ENCODE results near the gene TBX2.
"Not testable (repeated sequence)": the region's sequence is repeated elsewhere in the genome, so short reads cannot be mapped to it uniquely, and the experiment has no call there.

Gene TBX2

GRCh38 chr17:61423967-61424649 is 24.5 kb downstream of the TBX2 start:
- H3K4me1 ChIP-seq, result no peaks in the 10 kb centered on the region
- no peak overlapping the region for H3K4me3 ChIP-seq
- H3K36me3 ChIP-seq (replicated peaks), result no peaks in the 10 kb centered on the region
- no peaks in the 10 kb centered on the region for H3K27me3 ChIP-seq (ENCODE audit: low read depth)
- no peaks in the 10 kb centered on the region for H3K9me3 ChIP-seq
- in situ Hi-C loops (cut with MboI; ENCODE audit: low sequenced_read_pairs), result no loop called here
- no peak for DNase-seq (ENCODE audit: low spot score in 2 of 2)

- H3K36me3 ChIP-seq (replicated peaks), result no peaks in the 10 kb centered on the region
- in situ Hi-C loops (cut with MboI; ENCODE audit: low sequenced_read_pairs), result no loop called here
- H3K4me1 ChIP-seq, result no peaks in the 10 kb centered on the region
- H3K9me3 ChIP-seq, result no peaks in the 10 kb centered on the region
- no peak overlapping the region for H3K4me3 ChIP-seq
- H3K27me3 ChIP-seq (ENCODE audit: low read depth), result no peaks in the 10 kb centered on the region
- DNase-seq (ENCODE audit: low spot score in 2 of 2), result peak in 1 of 2 experiments; percentile 50
Observed at GRCh38 chr17:61425682-61426481, 26.2 kb downstream of the TBX2 start.

- H3K9me3 ChIP-seq, result no peaks in the 10 kb centered on the region
- no peaks in the 10 kb centered on the region for H3K36me3 ChIP-seq (replicated peaks)
- no peak for DNase-seq (ENCODE audit: low spot score in 2 of 2)
- no peaks in the 10 kb centered on the region for H3K27me3 ChIP-seq (ENCODE audit: low read depth)
- no peak overlapping the region for H3K4me3 ChIP-seq
- in situ Hi-C loops (cut with MboI; ENCODE audit: low sequenced_read_pairs), result no loop called here
- H3K4me1 ChIP-seq, result peaks cover 6% of the 10 kb centered on the region
Observed at GRCh38 chr17:61426482-61427304, 27.1 kb downstream of the TBX2 start.

GRCh38 chr17:61427567-61427966 is 27.9 kb downstream of the TBX2 start:
- H3K4me3 ChIP-seq, result no peak overlapping the region
- H3K36me3 ChIP-seq (replicated peaks), result no peaks in the 10 kb centered on the region
- in situ Hi-C loops (cut with MboI; ENCODE audit: low sequenced_read_pairs), result no loop called here
- no peaks in the 10 kb centered on the region for H3K9me3 ChIP-seq
- H3K4me1 ChIP-seq, result peaks cover 9% of the 10 kb centered on the region
- DNase-seq (ENCODE audit: low spot score in 2 of 2), result no peak
- no peaks in the 10 kb centered on the region for H3K27me3 ChIP-seq (ENCODE audit: low read depth)

GRCh38 chr17:61429274-61429673 is 29.6 kb downstream of the TBX2 start:
- DNase-seq (ENCODE audit: low spot score in 2 of 2), result no peak
- peaks cover 9% of the 10 kb centered on the region for H3K4me1 ChIP-seq
- in situ Hi-C loops (cut with MboI; ENCODE audit: low sequenced_read_pairs), result no loop called here

GRCh38 chr17:61429831-61430230 is 30.2 kb downstream of the TBX2 start:
- H3K27me3 ChIP-seq (ENCODE audit: low read depth); H3K9me3 ChIP-seq; H3K36me3 ChIP-seq (replicated peaks); in situ Hi-C loops (cut with MboI; ENCODE audit: low sequenced_read_pairs); DNase-seq (ENCODE audit: low spot score in 2 of 2); H3K4me1 ChIP-seq; H3K4me3 ChIP-seq: not testable (repeated sequence)

More at GRCh38 chr17:61429274-61429673, 29.6 kb downstream of the TBX2 start:
- no peaks in the 10 kb centered on the region for H3K36me3 ChIP-seq (replicated peaks)
- no peaks in the 10 kb centered on the region for H3K9me3 ChIP-seq
- no peaks in the 10 kb centered on the region for H3K27me3 ChIP-seq (ENCODE audit: low read depth)
- H3K4me3 ChIP-seq, result no peak overlapping the region

- in situ Hi-C loops (cut with MboI; ENCODE audit: low sequenced_read_pairs), result no loop called here
- no peaks in the 10 kb centered on the region for H3K36me3 ChIP-seq (replicated peaks)
- no peaks in the 10 kb centered on the region for H3K9me3 ChIP-seq
Observed at GRCh38 chr17:61431594-61432311, 32.1 kb downstream of the TBX2 start.

GRCh38 chr17:61436273-61436672 is 36.6 kb downstream of the TBX2 start:
- H3K36me3 ChIP-seq (replicated peaks), result no peaks in the 10 kb centered on the region
- H3K4me1 ChIP-seq, result peaks cover 8% of the 10 kb centered on the region
- H3K9me3 ChIP-seq, result 0 out of 2 replicates have a peak, but pooled peaks cover 4% of the 10 kb centered on the region
- in situ Hi-C loops (cut with MboI; ENCODE audit: low sequenced_read_pairs), result no loop called here
- H3K27me3 ChIP-seq (ENCODE audit: low read depth), result no peaks in the 10 kb centered on the region
- H3K4me3 ChIP-seq, result no peak overlapping the region
- no peak for DNase-seq (ENCODE audit: low spot score in 2 of 2)

More at GRCh38 chr17:61431594-61432311, 32.1 kb downstream of the TBX2 start:
- H3K27me3 ChIP-seq (ENCODE audit: low read depth), result no peaks in the 10 kb centered on the region
- H3K4me1 ChIP-seq, result peaks cover 9% of the 10 kb centered on the region
- peak in 1 of 2 experiments; percentile 18 for DNase-seq (ENCODE audit: low spot score in 2 of 2)
- no peak overlapping the region for H3K4me3 ChIP-seq

- H3K27me3 ChIP-seq (ENCODE audit: low read depth), result no peaks in the 10 kb centered on the region
- no peak for DNase-seq (ENCODE audit: low spot score in 2 of 2)
- in situ Hi-C loops (cut with MboI; ENCODE audit: low sequenced_read_pairs), result no loop called here
- no peaks in the 10 kb centered on the region for H3K36me3 ChIP-seq (replicated peaks)
- no peak overlapping the region for H3K4me3 ChIP-seq
- no peaks in the 10 kb centered on the region for H3K4me1 ChIP-seq
- 0 out of 2 replicates have a peak, but pooled peaks cover 4% of the 10 kb centered on the region for H3K9me3 ChIP-seq
Observed at GRCh38 chr17:61436995-61437704, 37.5 kb downstream of the TBX2 start.

- Histone ChIP-seq H3K9me3 (0 out of 2 replicates have a peak, but pooled peaks cover 4% of the 10 kb centered on the region), H3K4me1 (peaks cover 4% of the 10 kb centered on the region; the same call in 1 of the 2 replicates), H3K36me3 (replicated peaks) (no peaks in the 10 kb centered on the region), H3K4me3 (no peak overlapping the region), H3K27me3 (ENCODE audit: low read depth) (no peaks in the 10 kb centered on the region)
- in situ Hi-C loops (cut with MboI; ENCODE audit: low sequenced_read_pairs), result no loop called here
- DNase-seq (ENCODE audit: low spot score in 2 of 2), result no peak
Observed at GRCh38 chr17:61440697-61441096, 41.1 kb downstream of the TBX2 start.

- DNase-seq (ENCODE audit: low spot score in 2 of 2); H3K4me1 ChIP-seq; H3K36me3 ChIP-seq (replicated peaks); H3K4me3 ChIP-seq; H3K9me3 ChIP-seq; in situ Hi-C loops (cut with MboI; ENCODE audit: low sequenced_read_pairs); H3K27me3 ChIP-seq (ENCODE audit: low read depth): not testable (repeated sequence)
Observed at GRCh38 chr17:61441507-61441906, 41.9 kb downstream of the TBX2 start.

GRCh38 chr17:61442136-61442775 is 42.6 kb downstream of the TBX2 start:
- H3K36me3 ChIP-seq (replicated peaks), result no peaks in the 10 kb centered on the region
- H3K27me3 ChIP-seq (ENCODE audit: low read depth), result no peaks in the 10 kb centered on the region
- H3K4me1 ChIP-seq, result peaks cover 4% of the 10 kb centered on the region; the same call in 1 of the 2 replicates
- DNase-seq (ENCODE audit: low spot score in 2 of 2), result peak in 1 of 2 experiments; percentile 88
- in situ Hi-C loops (cut with MboI; ENCODE audit: low sequenced_read_pairs), result no loop called here
- no peak overlapping the region for H3K4me3 ChIP-seq
- H3K9me3 ChIP-seq, result 0 out of 2 replicates have a peak, but pooled peaks cover 1% of the 10 kb centered on the region
